Measurements from ENCODE around the gene CAPS.

DNA sequence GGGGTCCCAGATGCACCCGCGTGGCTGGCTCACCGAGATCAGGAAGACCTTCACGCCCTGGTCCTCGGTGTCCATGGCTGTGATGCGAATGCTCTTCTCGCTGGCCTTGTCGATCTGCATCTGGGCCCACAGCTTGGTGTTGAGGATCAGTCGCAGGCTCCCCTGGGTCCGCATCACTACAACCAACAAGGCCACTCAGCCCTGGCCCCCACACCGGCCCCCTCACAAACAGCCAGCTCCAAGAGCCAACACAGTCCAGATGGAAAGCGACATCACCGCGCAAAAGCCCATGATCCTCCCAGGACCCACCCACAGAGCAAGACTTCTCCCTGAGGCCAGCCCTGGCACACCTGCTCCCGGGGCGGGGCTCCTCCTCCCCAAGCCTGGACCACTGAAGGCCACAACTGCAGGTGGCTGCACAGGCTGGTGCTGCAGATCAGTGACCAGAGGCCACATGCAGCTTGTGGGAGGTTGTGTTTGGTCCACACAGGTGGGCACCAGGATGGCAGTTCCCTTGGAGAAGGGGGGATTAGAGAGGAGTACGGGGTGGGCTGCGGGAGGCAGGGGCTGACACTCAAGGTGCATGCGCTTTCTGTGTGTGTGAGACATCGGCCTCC, 4.5 kb downstream of the CAPS start:
- TF ChIP-seq, protein P1, sequence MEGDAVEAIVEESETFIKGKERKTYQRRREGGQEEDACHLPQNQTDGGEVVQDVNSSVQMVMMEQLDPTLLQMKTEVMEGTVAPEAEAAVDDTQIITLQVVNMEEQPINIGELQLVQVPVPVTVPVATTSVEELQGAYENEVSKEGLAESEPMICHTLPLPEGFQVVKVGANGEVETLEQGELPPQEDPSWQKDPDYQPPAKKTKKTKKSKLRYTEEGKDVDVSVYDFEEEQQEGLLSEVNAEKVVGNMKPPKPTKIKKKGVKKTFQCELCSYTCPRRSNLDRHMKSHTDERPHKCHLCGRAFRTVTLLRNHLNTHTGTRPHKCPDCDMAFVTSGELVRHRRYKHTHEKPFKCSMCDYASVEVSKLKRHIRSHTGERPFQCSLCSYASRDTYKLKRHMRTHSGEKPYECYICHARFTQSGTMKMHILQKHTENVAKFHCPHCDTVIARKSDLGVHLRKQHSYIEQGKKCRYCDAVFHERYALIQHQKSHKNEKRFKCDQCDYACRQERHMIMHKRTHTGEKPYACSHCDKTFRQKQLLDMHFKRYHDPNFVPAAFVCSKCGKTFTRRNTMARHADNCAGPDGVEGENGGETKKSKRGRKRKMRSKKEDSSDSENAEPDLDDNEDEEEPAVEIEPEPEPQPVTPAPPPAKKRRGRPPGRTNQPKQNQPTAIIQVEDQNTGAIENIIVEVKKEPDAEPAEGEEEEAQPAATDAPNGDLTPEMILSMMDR (optimal IDR thresholded peaks at IDR 0.05 in 1 of 3, IDR thresholded peaks at IDR 0.05 in 1 of 3, conservative IDR thresholded peaks at IDR 0.05 in 1 of 3; ENCODE audit: extremely low read depth in 1 of 3, insufficient read depth in 2 of 3, low read length in 3 of 3): no peak
- no peak for TF ChIP-seq EZH2 (IDR thresholded peaks at IDR 0.05; ENCODE audit: low read length)

All from keratinocyte (primary cell).